Measurements from ENCODE around the gene TGM3. TPM values are rescaled to one million over a fixed set of nuclear protein-coding genes. Genes with fewer than 3 reads are reported as not detected.

Gene TGM3
- total and polyA plus RNA-seq, 2 experiments from 2014 or later = 0.08 TPM; not detected in 1

DNA sequence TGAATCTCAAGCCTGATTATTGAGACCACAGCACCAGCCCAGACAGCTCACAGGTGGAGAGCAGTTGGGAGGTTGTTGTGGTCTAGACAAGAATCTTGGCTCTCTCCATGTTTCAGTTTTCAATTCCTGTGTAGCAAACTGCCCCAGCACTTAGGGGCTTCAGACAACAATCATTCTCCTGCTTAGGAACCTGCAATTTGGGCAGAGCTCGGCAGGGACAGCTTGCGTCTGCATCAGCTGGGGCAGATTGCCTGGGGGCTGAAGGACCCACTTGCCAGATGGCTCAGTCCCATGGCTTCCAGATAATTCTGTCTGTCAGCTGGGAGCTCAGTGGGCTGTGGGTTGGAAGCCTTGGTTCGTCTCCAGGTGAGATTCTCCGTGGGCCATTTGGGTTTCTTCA lies 91.8 kb downstream of the TGM3 start:
- no peaks in the 10 kb centered on the region for H3F3A ChIP-seq (replicated peaks; ENCODE audit: low read depth)
- no peaks in the 10 kb centered on the region for H4K20me1 ChIP-seq (replicated peaks; ENCODE audit: insufficient read depth)
- no peaks in the 10 kb centered on the region for H3K4me1 ChIP-seq (ENCODE audit: insufficient read depth)
- Mint-ChIP-seq H3K27me3 (ENCODE audit: insufficient read depth, low read depth, poor library complexity) (peaks cover 6% of the 10 kb centered on the region), H3K9me3 (peaks cover 4% of the 10 kb centered on the region; the same call in 1 of the 3 replicates), H3K4me3 (no peak overlapping the region), H3K36me3 (ENCODE audit: low read depth) (no peaks in the 10 kb centered on the region), H3K4me1 (0 out of 3 replicates have a peak, but pooled peaks cover 2% of the 10 kb centered on the region), H3K27ac (no peak overlapping the region)
- no peaks in the 10 kb centered on the region for H3K27me3 ChIP-seq (ENCODE audit: insufficient read depth)
- TF ChIP-seq, protein P1, sequence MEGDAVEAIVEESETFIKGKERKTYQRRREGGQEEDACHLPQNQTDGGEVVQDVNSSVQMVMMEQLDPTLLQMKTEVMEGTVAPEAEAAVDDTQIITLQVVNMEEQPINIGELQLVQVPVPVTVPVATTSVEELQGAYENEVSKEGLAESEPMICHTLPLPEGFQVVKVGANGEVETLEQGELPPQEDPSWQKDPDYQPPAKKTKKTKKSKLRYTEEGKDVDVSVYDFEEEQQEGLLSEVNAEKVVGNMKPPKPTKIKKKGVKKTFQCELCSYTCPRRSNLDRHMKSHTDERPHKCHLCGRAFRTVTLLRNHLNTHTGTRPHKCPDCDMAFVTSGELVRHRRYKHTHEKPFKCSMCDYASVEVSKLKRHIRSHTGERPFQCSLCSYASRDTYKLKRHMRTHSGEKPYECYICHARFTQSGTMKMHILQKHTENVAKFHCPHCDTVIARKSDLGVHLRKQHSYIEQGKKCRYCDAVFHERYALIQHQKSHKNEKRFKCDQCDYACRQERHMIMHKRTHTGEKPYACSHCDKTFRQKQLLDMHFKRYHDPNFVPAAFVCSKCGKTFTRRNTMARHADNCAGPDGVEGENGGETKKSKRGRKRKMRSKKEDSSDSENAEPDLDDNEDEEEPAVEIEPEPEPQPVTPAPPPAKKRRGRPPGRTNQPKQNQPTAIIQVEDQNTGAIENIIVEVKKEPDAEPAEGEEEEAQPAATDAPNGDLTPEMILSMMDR (conservative IDR thresholded peaks at IDR 0.05; ENCODE audit: low read depth in 2 of 2) = no peak
- TF ChIP-seq, protein P2, sequence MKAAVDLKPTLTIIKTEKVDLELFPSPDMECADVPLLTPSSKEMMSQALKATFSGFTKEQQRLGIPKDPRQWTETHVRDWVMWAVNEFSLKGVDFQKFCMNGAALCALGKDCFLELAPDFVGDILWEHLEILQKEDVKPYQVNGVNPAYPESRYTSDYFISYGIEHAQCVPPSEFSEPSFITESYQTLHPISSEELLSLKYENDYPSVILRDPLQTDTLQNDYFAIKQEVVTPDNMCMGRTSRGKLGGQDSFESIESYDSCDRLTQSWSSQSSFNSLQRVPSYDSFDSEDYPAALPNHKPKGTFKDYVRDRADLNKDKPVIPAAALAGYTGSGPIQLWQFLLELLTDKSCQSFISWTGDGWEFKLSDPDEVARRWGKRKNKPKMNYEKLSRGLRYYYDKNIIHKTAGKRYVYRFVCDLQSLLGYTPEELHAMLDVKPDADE (IDR thresholded peaks at IDR 0.05) = no peak
- TF ChIP-seq, protein P3, sequence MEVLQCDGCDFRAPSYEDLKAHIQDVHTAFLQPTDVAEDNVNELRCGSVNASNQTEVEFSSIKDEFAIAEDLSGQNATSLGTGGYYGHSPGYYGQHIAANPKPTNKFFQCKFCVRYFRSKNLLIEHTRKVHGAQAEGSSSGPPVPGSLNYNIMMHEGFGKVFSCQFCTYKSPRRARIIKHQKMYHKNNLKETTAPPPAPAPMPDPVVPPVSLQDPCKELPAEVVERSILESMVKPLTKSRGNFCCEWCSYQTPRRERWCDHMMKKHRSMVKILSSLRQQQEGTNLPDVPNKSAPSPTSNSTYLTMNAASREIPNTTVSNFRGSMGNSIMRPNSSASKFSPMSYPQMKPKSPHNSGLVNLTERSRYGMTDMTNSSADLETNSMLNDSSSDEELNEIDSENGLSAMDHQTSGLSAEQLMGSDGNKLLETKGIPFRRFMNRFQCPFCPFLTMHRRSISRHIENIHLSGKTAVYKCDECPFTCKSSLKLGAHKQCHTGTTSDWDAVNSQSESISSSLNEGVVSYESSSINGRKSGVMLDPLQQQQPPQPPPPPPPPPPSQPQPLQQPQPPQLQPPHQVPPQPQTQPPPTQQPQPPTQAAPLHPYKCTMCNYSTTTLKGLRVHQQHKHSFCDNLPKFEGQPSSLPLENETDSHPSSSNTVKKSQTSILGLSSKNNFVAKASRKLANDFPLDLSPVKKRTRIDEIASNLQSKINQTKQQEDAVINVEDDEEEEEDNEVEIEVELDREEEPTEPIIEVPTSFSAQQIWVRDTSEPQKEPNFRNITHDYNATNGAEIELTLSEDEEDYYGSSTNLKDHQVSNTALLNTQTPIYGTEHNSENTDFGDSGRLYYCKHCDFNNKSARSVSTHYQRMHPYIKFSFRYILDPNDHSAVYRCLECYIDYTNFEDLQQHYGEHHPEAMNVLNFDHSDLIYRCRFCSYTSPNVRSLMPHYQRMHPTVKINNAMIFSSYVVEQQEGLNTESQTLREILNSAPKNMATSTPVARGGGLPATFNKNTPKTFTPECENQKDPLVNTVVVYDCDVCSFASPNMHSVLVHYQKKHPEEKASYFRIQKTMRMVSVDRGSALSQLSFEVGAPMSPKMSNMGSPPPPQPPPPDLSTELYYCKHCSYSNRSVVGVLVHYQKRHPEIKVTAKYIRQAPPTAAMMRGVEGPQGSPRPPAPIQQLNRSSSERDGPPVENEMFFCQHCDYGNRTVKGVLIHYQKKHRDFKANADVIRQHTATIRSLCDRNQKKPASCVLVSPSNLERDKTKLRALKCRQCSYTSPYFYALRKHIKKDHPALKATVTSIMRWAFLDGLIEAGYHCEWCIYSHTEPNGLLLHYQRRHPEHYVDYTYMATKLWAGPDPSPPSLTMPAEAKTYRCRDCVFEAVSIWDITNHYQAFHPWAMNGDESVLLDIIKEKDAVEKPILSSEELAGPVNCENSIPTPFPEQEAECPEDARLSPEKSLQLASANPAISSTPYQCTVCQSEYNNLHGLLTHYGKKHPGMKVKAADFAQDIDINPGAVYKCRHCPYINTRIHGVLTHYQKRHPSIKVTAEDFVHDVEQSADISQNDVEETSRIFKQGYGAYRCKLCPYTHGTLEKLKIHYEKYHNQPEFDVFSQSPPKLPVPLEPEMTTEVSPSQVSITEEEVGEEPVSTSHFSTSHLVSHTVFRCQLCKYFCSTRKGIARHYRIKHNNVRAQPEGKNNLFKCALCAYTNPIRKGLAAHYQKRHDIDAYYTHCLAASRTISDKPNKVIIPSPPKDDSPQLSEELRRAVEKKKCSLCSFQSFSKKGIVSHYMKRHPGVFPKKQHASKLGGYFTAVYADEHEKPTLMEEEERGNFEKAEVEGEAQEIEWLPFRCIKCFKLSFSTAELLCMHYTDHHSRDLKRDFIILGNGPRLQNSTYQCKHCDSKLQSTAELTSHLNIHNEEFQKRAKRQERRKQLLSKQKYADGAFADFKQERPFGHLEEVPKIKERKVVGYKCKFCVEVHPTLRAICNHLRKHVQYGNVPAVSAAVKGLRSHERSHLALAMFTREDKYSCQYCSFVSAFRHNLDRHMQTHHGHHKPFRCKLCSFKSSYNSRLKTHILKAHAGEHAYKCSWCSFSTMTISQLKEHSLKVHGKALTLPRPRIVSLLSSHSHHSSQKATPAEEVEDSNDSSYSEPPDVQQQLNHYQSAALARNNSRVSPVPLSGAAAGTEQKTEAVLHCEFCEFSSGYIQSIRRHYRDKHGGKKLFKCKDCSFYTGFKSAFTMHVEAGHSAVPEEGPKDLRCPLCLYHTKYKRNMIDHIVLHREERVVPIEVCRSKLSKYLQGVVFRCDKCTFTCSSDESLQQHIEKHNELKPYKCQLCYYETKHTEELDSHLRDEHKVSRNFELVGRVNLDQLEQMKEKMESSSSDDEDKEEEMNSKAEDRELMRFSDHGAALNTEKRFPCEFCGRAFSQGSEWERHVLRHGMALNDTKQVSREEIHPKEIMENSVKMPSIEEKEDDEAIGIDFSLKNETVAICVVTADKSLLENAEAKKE (CRISPR knock-in tag; IDR thresholded peaks at IDR 0.05) = no peak
- TF ChIP-seq EZH2 (IDR thresholded peaks at IDR 0.05; ENCODE audit: low read depth, unreplicated experiment) = no peak
- no peak for TF ChIP-seq JUNB (IDR thresholded peaks at IDR 0.05; ENCODE audit: unreplicated experiment)
- TF ChIP-seq, protein P4, sequence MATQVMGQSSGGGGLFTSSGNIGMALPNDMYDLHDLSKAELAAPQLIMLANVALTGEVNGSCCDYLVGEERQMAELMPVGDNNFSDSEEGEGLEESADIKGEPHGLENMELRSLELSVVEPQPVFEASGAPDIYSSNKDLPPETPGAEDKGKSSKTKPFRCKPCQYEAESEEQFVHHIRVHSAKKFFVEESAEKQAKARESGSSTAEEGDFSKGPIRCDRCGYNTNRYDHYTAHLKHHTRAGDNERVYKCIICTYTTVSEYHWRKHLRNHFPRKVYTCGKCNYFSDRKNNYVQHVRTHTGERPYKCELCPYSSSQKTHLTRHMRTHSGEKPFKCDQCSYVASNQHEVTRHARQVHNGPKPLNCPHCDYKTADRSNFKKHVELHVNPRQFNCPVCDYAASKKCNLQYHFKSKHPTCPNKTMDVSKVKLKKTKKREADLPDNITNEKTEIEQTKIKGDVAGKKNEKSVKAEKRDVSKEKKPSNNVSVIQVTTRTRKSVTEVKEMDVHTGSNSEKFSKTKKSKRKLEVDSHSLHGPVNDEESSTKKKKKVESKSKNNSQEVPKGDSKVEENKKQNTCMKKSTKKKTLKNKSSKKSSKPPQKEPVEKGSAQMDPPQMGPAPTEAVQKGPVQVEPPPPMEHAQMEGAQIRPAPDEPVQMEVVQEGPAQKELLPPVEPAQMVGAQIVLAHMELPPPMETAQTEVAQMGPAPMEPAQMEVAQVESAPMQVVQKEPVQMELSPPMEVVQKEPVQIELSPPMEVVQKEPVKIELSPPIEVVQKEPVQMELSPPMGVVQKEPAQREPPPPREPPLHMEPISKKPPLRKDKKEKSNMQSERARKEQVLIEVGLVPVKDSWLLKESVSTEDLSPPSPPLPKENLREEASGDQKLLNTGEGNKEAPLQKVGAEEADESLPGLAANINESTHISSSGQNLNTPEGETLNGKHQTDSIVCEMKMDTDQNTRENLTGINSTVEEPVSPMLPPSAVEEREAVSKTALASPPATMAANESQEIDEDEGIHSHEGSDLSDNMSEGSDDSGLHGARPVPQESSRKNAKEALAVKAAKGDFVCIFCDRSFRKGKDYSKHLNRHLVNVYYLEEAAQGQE (IDR thresholded peaks at IDR 0.05; ENCODE audit: unreplicated experiment) = no peak
- no peak for TF ChIP-seq STAT1 (IDR thresholded peaks at IDR 0.05; ENCODE audit: unreplicated experiment)
- no peak for TF ChIP-seq NANOG (IDR thresholded peaks at IDR 0.05; ENCODE audit: borderline replicate concordance)
- no peak for TF ChIP-seq ZNF331 (CRISPR knock-in tag; IDR thresholded peaks at IDR 0.05; ENCODE audit: low read depth)
- TF ChIP-seq POLR2AphosphoS5 (IDR thresholded peaks at IDR 0.05; ENCODE audit: low read depth) = no peak
- no peak for TF ChIP-seq ZNF114 (CRISPR knock-in tag; IDR thresholded peaks at IDR 0.05)
- TF ChIP-seq EZH2phosphoT487 (IDR thresholded peaks at IDR 0.05; ENCODE audit: unreplicated experiment) = no peak
- TF ChIP-seq CREB1 (CRISPR knock-in tag; IDR thresholded peaks at IDR 0.05; ENCODE audit: low read depth) = no peak
- H3K4me3 ChIP-seq = no peak overlapping the region
- ATAC-seq (peak; percentile 34), DNase-seq (ENCODE audit: low spot score) (no peak)
- H3K4me2 ChIP-seq = no peak overlapping the region
- H3K36me3 ChIP-seq (ENCODE audit: insufficient read depth) = no peaks in the 10 kb centered on the region
- peaks cover 6% of the 10 kb centered on the region; the same call in 1 of the 2 replicates for H3K9me2 ChIP-seq (ENCODE audit: insufficient read depth)
- H2AFZ ChIP-seq = peak overlapping the region; percentile 45; the same call in 1 of the 2 replicates
- no peaks in the 10 kb centered on the region for H3K79me2 ChIP-seq (replicated peaks; ENCODE audit: insufficient read depth)
- H3K27ac ChIP-seq (ENCODE audit: low read depth) = no peak overlapping the region
